ENCODE results near the gene RPP21.
"Not testable (repeated sequence)": the region's sequence is repeated elsewhere in the genome, so short reads cannot be mapped to it uniquely, and the experiment has no call there.

The RPP21 gene

DNA sequence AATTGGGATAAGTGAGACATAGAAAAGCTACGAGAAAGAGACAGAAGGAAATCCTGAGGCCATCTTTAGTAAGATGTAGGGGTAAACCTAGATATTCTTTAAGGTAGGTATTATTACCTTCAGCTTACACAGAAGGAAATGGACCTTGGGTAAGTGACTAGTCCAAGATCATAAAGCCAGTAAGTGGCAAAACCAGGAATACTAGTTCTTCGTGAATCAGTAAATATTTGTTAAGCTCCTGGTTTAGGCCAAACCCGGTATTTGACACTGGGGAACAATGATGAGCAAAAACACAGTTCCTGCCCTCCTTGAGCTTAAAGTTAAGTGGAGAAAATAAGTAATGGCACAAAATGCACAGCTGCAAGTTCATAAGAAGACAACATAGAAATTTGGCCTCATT, 13.0 kb upstream of the RPP21 start:
- no peak for DNase-seq

DNA sequence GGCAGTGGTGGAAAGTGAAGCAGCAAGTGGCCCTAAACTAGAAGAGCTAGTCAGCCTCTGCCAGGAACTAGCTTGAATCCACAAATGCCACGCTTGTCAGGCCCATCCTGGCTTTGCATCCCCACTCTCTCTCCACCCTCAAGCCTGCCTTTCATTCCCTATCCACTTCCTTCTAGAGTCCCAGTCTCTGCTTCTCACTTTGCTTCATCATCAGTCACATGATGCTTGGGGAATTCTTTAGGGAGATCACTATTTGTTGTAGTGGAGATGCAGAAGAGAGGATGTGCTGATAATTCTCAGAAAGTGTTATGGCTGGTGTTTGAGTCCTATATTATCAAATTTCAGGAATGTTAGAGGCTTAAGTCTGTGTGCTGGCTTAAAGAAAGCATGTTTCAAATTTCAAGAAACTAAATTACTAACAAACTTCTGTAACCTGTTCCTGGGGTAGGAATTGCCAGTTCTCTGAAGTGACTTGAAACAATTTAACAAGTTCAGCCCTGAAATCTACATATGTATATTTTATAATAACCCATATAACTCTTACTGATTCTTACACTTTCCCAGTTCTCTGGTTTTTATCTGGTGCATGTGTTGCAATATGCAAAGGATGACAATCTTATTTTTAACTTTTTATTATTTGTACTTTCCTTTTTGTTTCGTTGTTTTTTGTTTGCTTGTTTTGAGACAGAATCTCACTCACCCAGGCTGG, 10.7 kb upstream of the RPP21 start:
- no peak for DNase-seq

DNA sequence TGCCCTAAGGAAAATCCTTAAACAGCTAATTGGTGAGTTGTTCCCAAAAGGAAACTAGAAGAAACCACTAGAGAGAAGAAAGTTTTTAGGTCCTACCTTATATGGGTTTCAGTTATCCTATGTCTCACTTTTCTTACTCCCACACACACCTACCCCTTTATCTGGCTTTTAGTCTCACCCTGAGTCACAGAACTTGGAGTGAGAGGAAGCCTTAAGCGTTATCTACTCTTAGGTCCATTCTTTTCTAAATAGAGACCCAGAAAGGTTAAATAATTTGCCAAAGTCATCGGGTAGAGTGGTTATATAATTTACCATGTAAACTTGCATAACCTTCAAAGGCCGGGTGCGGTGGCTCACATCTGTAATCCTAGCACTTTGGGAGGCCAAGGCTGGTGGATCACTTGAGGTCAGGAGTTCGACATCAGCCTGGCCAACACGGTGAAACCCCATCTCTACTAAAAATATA, 4.3 kb upstream of the RPP21 start:
- DNase-seq, result no peak

DNA sequence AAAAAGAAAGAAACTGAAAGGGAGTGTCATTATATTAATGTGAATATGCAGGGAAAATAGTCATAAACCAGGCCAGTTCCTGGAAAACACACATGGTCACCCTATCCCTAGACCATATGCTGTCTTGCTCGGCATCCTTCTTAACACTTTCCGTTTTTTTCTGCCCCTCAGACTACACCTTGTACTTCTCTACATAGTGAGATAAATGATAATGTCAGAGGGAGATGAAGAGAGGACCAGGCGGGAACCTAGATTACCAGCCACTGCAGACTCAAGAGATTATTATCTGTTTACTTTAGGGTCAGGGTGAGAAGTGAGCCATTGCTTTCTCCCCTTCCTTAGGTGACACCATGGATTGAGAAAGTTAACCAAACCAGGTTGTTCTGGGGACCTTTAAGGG, 3.7 kb upstream of the RPP21 start:
- no peak for DNase-seq

DNA sequence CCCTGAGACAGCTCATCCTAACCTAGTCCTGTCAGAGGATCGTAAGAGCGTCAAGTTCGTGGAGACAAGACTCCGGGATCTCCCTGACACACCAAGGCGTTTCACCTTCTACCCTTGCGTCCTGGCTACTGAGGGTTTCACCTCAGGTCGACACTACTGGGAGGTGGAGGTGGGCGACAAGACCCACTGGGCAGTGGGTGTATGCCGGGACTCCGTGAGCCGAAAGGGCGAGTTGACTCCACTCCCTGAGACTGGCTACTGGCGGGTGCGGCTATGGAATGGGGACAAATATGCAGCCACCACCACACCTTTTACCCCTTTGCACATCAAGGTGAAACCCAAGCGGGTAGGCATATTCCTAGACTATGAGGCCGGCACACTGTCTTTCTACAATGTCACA, 3.2 kb upstream of the RPP21 start:
- no peak for DNase-seq

DNA sequence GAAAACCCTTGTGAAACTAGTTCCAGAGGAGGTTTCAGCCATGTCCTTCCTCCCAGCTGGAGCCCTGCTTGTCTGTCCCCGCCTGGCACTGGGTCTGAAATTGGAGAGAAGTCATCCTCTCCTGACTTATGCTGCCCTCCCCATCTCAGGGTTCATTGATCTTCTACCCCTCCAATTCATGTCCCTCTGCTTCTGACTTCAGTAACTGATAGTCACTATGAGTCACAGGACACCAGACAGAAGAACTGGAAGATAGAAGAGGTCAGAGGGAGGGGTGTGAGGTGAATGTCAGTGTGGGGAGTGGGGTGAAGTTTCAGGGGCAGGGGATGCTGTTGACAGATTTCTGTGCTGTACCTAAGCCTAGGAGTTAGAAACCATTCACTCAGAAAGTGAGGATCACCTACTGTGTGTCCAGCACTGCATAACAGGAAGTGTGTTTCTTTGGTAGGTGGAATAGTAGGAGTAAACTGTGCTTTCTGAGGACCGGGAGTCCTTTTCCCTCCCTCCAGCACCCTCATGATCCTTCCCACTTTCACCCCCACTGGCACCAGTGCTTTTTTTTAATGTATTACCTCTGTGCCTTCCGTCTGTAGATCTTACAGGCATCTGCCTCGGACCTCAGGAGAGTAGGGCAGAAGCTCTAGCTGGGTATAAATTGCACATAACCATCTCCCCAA, 627 bp upstream of the RPP21 start:
- DNase-seq, result no peak

DNA sequence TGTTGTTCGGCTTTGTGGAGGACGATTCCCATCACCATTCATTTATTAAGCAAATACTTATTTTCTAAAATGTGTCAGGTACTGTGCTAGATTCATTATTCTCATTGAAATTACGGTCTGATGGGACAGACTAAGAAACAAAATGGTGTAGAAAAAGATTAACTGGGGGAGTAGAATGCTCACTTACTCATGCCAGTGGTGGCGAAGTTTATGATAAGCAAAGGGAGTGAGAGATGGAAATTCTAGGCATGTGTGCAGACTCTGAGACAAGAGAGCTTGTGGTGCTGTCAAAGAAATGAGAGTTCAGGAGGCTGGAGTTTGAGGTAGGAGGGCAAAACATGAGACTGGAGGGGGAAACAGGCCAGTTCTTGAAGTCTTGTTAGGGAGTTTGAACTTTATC, 896 bp downstream of the RPP21 start:
- no peak for DNase-seq

DNA sequence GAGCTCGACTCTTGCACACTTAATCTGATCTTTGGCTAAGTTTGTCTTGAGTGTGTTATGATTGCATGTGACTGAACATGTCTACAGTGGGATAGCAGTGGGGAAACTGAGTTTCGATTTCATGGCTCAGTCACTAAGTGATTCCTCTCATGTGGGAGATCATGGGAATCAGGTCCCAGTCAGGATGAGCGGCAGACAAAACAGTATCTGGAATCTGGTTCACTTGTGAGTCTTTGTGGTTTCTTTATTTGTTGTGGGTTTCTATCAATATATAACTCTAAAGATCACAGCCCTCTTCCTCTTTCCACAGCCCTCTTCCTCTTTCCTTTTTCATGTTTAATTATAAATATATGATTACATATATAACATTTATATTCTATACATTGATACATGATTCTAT, 4.0 kb downstream of the RPP21 start:
- DNase-seq, result no peak

DNA sequence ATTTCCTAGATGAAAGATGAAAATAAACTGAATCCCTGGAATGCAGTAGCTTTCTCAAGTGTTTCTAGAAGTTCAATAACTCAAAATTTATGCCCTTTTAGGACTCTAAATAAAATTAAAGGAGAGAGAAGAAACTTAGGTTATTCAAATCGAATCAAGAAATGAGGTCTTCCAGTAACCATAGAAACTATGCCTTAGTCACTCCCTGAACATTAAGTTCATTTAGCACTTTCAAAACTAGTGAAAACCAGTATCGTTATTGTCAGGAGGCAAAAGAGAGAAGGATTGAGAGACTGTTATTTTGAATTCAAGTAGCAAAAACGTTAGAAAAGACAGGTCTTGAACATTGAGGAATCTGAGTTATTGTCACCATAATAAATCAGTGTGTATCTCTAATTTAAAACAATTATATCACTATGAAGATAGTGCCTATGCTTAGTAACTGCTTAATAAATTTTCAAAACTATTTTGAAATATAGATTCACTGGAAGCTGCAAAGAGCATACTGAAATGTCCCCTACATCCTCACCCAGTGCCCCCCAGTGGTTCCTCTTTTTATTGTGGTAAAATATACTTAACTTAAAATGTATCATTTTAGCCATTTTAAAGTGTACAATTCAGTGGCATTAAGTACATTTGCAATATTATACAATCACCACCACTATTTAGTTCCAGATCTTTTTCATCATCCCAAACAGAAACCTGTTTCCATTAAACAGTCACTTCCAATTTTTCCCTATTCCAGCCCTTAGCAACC, 4.6 kb downstream of the RPP21 start:
- no peak for DNase-seq

DNA sequence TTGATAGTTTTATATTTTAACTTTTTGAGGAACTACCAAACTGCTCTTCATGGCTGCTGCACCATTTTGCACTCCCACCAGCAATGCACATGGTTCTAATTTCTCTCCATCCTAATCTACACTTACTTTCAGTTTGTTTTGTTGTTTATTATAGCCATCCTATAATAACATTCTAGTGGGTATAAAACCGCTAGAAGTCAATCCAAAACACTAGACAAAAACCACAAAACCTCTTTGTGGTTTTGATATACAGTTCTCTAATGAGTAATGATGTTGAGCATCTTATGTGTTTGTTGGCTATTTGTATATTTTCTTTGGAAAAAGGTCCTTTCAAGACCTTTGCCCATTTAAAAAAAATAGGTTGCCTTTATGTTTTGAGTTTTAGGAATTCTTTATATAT, 5.6 kb downstream of the RPP21 start:
- no peak for DNase-seq

DNA sequence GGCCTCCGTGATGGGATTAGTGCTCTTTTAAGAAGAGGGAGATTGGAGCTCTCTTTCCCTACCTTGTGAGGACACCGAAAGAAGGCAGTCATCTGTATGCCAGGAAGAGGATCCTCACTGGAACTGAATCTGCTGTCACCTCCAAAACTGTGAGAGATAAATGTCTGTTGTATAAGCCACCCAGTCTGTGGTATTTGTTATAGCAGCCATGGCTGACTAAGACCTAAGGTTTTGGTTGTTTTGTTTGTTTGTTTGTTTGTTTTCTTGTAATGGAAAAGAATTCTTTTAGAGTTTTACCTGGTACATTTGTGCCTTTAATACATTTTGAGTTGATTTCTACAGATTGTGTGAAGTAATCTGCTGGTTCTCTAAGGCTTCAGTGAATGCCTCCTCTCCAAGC, 7.6 kb downstream of the RPP21 start:
- no peak for DNase-seq

DNA sequence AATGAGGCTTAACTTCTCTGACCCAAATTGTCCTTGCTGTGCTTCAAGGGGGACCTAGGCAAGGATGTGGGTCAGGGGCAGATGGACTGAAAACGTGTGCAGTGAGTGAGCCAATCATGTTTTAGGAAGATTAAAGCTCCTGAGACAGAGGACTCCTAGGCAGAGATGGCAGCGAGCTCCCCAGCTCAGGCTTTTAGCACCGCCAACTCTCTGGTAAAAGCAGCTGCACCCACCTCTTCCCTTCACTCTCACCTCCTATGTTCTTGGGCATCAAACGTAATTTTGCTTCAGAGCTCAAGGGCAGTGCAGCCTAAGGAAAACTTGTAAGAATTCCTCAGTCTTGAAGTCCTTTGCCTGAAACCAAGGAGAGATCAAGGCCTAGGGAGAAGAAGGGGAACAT, 10.3 kb downstream of the RPP21 start:
- DNase-seq, result no peak

DNA sequence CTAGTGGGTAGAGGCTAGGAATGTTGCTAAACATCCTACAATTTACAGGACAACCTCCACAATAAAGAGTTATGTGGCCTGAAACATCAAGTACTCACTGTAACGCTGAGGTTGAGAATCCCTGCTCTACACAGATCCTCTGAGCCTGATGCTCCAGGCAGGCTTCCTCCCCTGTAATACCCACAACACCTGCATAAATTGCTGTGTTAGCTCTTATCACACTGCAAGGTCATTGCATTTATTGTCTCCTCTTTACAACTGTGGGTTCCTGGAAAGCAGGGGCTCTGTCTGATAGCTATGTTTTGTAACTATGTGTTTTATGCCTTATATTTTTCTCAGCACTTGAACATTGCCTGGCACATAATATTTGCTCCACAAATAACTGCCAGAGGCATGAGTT, 11.6 kb downstream of the RPP21 start:
- no peak for DNase-seq

DNA sequence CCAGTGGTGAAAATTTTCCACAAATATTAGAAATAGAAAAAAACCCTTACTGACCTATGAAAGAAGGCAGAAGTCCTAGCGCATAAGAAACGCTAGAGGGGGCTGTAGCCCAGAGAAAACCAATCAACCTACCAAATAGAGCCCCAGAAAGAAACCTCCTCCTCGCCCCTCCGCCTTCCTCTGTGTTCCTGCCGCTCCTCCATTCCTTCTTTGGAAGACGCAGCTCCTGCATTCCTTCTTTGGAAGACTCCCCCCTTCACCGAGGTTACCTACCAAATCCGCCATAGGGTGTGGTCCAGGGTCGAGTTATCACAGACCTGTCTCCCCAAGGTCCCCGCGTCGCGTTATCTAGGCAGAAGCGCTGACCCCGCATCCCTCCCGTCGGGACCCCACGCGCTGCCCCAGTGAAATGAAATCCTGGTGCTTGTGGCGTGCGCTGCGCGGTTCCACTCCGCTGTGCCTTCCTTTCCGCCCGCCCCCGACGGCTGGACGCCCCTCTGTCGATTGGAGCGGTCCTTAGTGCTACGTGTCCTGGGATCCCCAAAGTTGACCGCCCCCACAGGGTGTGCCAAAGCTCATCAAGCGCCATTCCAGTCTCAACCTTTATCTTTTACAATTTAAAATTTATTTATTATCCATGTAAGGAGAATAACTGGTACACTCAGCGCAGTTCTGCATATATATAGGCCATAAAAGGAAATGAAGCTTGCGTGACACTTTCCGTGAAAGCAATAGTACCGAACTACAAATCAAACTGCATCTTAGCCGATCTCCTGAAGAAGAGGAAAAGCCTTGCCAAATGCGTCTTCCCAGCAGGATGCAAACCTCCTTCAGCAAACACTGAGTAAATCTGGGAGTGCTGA, 13.0 kb downstream of the RPP21 start:
- DNase-seq, result peak; percentile 54

DNA sequence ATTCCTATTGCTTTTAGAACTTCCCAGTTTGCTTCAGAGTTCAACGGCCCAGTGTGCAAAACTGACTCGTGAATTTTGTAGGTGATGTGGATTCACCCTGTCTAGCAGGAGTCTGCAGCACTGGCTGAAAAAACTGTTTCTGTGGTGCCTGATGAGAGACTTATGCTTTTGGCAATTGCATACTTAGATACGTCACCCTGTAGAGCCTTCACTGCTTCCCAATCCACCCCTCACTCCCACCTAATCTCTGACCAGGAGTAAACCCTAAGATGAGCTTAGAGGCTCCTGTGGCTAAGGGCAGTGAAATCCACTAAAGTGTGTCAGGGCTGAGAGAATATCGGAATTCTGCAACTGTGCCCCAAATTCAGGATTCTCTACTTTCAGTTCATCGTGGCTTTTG, 14.3 kb downstream of the RPP21 start:
- DNase-seq, result no peak

DNA sequence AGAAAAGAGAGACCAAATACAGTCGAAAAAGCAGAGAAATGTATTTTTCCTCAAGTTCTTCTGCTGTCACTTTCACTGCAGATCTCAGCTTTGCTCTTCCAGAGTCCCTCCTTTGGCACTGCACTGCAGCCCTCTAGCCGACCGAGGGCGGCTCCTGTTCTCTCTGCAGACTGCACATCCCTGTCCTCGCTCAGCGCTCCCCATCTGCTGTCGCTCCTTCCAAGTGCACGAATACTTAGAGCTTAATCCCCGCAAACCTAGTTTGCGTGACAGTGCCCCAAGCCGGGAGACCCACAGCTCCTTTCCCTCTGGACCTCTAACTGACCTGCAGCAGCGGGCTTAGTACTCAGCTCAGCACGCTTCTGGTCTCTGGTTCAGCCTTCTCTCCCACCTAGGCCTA, 15.2 kb downstream of the RPP21 start:
- DNase-seq, result no peak

DNA sequence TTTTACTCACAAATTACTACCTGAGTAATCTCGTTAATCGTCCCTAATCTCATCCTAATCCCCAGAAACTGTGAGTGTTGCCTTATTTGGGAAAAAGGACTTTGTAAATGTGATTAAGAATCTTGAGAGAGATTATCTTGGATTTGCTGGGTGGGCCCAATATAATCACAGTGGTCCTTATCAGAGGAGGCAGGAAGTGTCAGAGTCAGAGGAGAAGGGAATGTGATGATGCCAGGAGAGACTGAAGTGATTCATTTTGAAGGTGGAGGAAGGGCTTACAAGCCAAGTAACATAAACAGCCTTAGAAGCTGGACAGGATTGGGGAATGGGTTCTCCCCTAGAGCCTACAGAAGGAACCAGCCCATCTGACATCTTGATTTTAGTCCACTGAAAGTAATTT, 16.7 kb downstream of the RPP21 start:
- DNase-seq, result no peak

DNA sequence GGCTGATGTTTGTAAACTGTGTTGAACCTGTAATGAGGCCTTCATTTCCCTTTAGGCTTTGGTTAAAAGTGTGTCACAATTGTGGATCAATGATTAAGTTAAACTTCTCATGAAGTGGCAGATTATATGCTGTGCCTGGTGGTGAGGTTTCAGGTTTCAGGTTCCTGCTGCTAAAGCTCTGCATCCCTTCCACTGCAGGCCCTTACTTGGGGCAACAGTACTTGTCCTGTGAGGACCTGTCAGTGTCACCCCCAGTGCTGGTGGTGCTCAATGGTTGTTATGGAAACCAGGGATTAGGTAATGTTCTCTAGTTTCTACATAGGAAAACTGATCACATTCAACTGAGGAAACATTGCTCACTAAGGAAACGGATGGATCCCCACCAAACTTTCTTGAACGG, 18.5 kb downstream of the RPP21 start:
- no peak for DNase-seq

DNA sequence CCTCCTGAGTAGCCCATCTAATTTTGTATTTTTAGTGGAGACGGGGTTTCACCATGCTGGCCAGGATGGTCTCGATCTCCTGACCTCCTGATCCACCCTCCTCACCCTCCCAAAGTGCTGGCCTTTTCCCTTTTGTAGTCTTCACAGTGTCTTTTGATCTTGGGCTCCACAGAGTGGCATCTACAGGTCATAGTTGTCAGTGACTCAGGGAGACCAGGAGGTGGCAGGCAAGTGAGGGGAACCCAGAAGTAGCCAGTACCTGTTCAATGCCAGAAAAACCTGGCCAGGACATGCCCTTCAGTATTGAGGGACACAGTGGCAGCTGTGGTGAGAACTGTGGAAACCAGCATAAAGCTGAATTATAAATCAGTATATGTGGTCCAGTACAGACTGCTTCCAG, 19.6 kb downstream of the RPP21 start:
- no peak for DNase-seq

DNA sequence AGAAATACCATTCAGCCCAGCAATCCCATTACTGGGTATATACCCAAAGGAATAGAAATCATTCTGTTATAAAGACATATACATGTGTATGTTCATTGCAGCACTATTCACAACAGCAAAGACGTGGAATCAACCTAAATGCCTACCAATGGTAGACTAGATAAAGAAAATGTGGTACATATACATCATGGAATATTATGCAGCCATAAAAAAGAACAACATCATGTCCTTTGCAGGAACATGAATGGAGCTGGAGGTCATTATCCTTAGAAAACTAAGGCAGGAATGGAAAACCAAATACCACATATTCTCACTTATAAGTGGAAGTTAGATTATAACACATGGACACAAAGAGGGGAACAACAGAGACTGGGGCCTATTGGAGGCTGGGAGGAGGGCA, 24.3 kb downstream of the RPP21 start:
- not testable (repeated sequence) for DNase-seq

DNA sequence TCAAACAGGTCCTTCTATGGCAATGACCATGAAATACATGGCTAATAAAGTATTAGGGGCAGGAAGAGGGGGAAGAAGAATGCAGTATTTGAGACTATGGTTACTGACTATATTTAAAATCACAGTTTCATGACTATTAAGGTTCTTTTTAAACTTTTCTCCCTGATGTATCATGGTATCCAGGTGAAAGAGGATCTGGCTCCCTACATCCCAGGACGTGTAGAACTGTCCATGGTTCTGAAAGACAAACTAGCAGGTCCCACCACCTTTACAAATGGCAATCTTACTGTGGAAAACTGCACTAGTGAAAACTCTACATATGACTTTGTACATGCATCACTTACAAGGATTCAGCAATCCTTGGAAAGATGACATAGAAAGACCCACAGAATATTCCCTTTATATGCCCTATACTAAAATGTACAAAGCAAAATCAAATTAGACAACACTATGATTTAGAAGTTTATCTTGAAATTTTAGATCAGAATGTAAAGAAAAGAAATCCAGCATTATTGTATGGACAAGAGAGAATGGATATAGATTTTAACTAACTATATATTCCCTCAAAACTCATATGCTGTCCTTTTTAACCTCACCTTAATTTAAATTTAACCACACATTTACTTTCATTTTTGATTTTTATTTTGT, 33.5 kb downstream of the RPP21 start:
- no peak for DNase-seq

DNA sequence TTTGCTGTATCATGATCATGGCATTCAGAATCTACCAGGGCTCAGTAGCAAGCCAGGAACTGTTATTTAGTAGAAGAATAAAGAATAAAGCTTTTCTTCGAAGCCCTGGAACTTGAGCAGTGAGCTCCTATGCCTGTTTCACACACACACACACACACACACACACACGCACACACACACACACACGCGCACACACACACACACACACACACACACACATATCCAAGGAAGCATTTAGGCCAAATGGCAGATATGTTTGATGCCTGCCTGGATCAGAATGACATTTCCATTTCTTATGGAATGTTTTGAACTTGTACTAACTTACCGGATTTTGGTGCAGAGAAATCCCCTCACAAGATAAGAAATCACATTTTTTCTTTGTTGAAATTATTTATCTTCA, 35.5 kb downstream of the RPP21 start:
- no peak for DNase-seq

DNA sequence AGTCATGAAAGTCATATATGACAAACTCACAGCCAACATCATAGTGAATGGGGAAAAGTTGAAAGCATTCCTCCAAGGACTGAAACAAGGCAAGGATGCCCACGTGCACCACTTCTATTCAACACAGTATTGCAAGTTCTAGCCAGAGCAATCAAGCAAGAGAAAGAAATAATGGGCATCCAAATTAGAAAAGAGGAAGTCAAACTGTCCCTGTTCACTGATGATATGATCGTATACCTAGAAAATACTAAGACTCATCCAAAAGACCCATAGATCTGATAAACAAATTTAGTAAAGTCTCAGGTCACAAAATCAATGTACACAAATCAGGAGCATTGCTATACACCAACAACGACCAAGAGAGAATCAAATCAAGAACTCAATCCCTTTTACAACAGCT, 41.2 kb downstream of the RPP21 start:
- DNase-seq, result no peak
